SU-DHL-6 (cell line): ENCODE results near the gene C16orf95.

Experiments used
- H2AFZ ChIP-seq: fragments of 200-600 bp; sonication (generic); 2 replicates; pipeline ENCODE4 v1.6.1; 2014; ENCODE audit warnings: low read depth, mild to moderate bottlenecking, moderate library complexity, mixed read lengths, antibody characterized with exemption, low read length; ENCODE audit not compliant: severe bottlenecking
- H3F3A ChIP-seq: fragments of 200-600 bp; shearing (Covaris generic); 2 replicates; pipeline ENCODE4 v1.6.0; 2016; ENCODE audit warnings: antibody characterized with exemption, mild to moderate bottlenecking; ENCODE audit not compliant: insufficient read depth
- H3K27ac ChIP-seq: fragments of 200-600 bp; sonication (generic); 2 replicates; pipeline ENCODE4 v1.5.1; 2016; ENCODE audit warnings: low read depth, mild to moderate bottlenecking, low read length, moderate library complexity, mixed read lengths
- H3K27me3 ChIP-seq: fragments of 200-600 bp; sonication (generic), shearing (Covaris generic); 2 replicates; pipeline ENCODE4 v1.6.0; 2014; ENCODE audit warnings: mild to moderate bottlenecking, low read length
- H3K36me3 ChIP-seq: fragments of 200-600 bp; sonication (generic); 2 replicates; pipeline ENCODE4 v1.6.1; 2014; ENCODE audit warnings: mild to moderate bottlenecking, low read length, mixed read lengths
- H3K4me2 ChIP-seq: fragments of 300-600, 200-600 bp; shearing (Covaris generic), sonication (generic); 2 replicates; pipeline ENCODE4 v1.6.0; 2014; ENCODE audit warnings: low read length, low read depth, mild to moderate bottlenecking; ENCODE audit not compliant: poor library complexity, severe bottlenecking
- H3K4me3 ChIP-seq: fragments of 200-600 bp; sonication (generic); 2 replicates; pipeline ENCODE4 v1.5.1; 2014; ENCODE audit warnings: antibody characterized with exemption, low read length, mild to moderate bottlenecking, mixed read lengths; ENCODE audit not compliant: insufficient read depth, poor library complexity, severe bottlenecking
- H3K79me2 ChIP-seq: fragments of 200-600 bp; sonication (generic); 2 replicates; pipeline ENCODE4 v1.6.1; 2014; ENCODE audit warnings: mild to moderate bottlenecking, low read length, moderate library complexity; ENCODE audit not compliant: insufficient read depth
- H3K9ac ChIP-seq: fragments of 200-600 bp; sonication (generic); 2 replicates; pipeline ENCODE4 v1.7.0; 2014; ENCODE audit warnings: mild to moderate bottlenecking, low read length
- H3K9me2 ChIP-seq: fragments of 200-600 bp; sonication (generic); replicated peaks from 2 replicates; pipeline ENCODE4 v1.6.1; 2014; ENCODE audit warnings: low read length; ENCODE audit not compliant: insufficient read depth
- H3K9me3 ChIP-seq: fragments of 200-600 bp; sonication (generic); 2 replicates; pipeline ENCODE4 v1.6.1; 2014; ENCODE audit warnings: low read length, mixed read lengths; ENCODE audit not compliant: insufficient read depth
- H4K20me1 ChIP-seq: fragments of 200-600 bp; sonication (generic); 2 replicates; pipeline ENCODE4 v1.6.1; 2014; ENCODE audit warnings: low read depth, mild to moderate bottlenecking, antibody characterized with exemption, low read length, moderate library complexity, mixed read lengths
- CTCF ChIP-seq: fragments of 200-600 bp; sonication (generic); IDR thresholded peaks from one replicate; pipeline ENCODE4 v1.5.1; 2017; ENCODE audit warnings: antibody characterized with exemption, mild to moderate bottlenecking, low read length, moderate library complexity; ENCODE audit not compliant: insufficient read depth, poor library complexity, severe bottlenecking
- EZH2phosphoT487 ChIP-seq: fragments of 200-600 bp; sonication (generic), shearing (Covaris generic); conservative IDR thresholded peaks from 2 replicates; pipeline ENCODE4 v1.6.1; 2018; ENCODE audit warnings: mild to moderate bottlenecking, antibody characterized with exemption, low read length, moderate library complexity, mixed read lengths

C16orf95 gene

DNA sequence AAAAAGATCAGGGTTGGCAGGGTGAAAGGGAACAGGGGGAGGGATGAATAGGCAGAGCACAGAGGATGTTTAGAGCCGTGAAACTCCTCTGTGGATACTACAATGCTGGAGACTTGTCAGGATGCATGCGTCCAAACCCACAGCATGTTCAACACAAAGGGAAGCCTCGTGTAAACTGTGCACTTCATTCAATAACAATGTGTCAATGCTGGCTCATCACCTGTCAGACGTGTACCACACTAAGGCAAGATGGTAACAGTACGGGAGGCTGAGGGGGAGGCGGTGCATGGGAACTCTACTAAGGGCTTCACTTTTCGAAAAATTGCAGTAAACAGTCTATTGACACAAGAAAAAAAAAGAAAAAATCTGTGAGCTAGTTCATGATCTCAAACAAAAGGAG is 63.7 kb downstream of the C16orf95 start:
- TF ChIP-seq EZH2phosphoT487 (no peak), CTCF (no peak)
- no peaks in the 10 kb centered on the region for H3F3A ChIP-seq
- no peak overlapping the region for H2AFZ ChIP-seq
- H3K36me3 ChIP-seq = no peaks in the 10 kb centered on the region
- no peak overlapping the region for H3K4me3 ChIP-seq
- H3K79me2 ChIP-seq = no peaks in the 10 kb centered on the region
- no peaks in the 10 kb centered on the region for H3K9me2 ChIP-seq
- H3K9me3 ChIP-seq = no peaks in the 10 kb centered on the region
- no peak overlapping the region for H3K4me2 ChIP-seq
- H3K27ac ChIP-seq = no peak overlapping the region
- no peaks in the 10 kb centered on the region for H4K20me1 ChIP-seq
- H3K9ac ChIP-seq = no peak overlapping the region
- H3K27me3 ChIP-seq = no peaks in the 10 kb centered on the region
